HEK293 (cell line): ENCODE results near the gene LGALS1.
A peak's percentile ranks its signal among the peaks of the same experiment; 100 is the strongest.

ENCODE experiments used
- CTCF ChIA-PET: fragments of 350-600 bp; formaldehyde crosslinking; extraction: SDS; loops from one replicate; lab custom pipeline; 2021; ENCODE audit warnings: antibody characterized with exemption; lab: Yijun Ruan, JAX
- POLR2A ChIA-PET: fragments of 300-600 bp; formaldehyde crosslinking; extraction: SDS; loops from one replicate; lab custom pipeline; 2020; ENCODE audit warnings: antibody characterized with exemption, inconsistent platforms; lab: Yijun Ruan, JAX
- H3K27ac ChIP-seq: fragments of 200-500 bp; sonication (Bioruptor generic); 2 replicates; pipeline ENCODE4 v1.5.1; 2014; ENCODE audit warnings: low read depth, low read length, control low read depth, inconsistent platforms; ENCODE audit errors: extremely low read depth
- H3K36me3 ChIP-seq, 2 experiments: fragments of 200-500 bp in 1 of 2; sonication (Bioruptor generic) in 1 of 2; 1 replicate in 1 of 2; 2 replicates in 1 of 2; pipeline ENCODE4 v1.5.1; 2014 to 2017; ENCODE audit warnings: inconsistent platforms in 2 of 2, low read length in 2 of 2; ENCODE audit not compliant: control insufficient read depth in 2 of 2, insufficient read depth in 1 of 2
- H3K4me1 ChIP-seq: fragments of 200-500 bp; sonication (Bioruptor generic); 2 replicates; pipeline ENCODE4 v1.5.1; 2014; ENCODE audit warnings: mild to moderate bottlenecking, low read length, inconsistent platforms; ENCODE audit not compliant: control insufficient read depth, insufficient read depth
- H3K4me3 ChIP-seq: 2 replicates; pipeline ENCODE4 v1.5.1; 2011; ENCODE audit warnings: low read depth, mild to moderate bottlenecking, control low read depth, low read length, moderate library complexity
- H3K9me3 ChIP-seq: fragments of 200-500 bp; sonication (Bioruptor generic); 2 replicates; pipeline ENCODE4 v1.5.1; 2014; ENCODE audit warnings: low read depth, low read length, inconsistent platforms; ENCODE audit not compliant: control insufficient read depth, insufficient read depth
- GLIS1 ChIP-seq: fragments of 450-650 bp; formaldehyde crosslinking; IDR thresholded peaks from 2 replicates; pipeline ENCODE4 v1.5.1; 2016; ENCODE audit warnings: missing biosample characterization, missing genetic modification characterization
- IKZF3 ChIP-seq: fragments of 450-650 bp; IDR thresholded peaks from 2 replicates; pipeline ENCODE4 v1.5.0; 2018; ENCODE audit warnings: missing biosample characterization, mild to moderate bottlenecking, missing genetic modification characterization, moderate library complexity
- KLF1 ChIP-seq: fragments of 450-650 bp; formaldehyde crosslinking; IDR thresholded peaks from 2 replicates; pipeline ENCODE4 v1.5.1; 2016; ENCODE audit warnings: missing biosample characterization, missing genetic modification characterization
- KLF16 ChIP-seq: fragments of 450-650 bp; formaldehyde crosslinking; IDR thresholded peaks from 2 replicates; pipeline ENCODE4 v1.5.1; 2017; ENCODE audit warnings: missing biosample characterization, missing genetic modification characterization
- SP2 ChIP-seq: fragments of 450-650 bp; formaldehyde crosslinking; IDR thresholded peaks from 2 replicates; pipeline ENCODE4 v1.5.1; 2016; ENCODE audit warnings: missing biosample characterization, missing genetic modification characterization
- ZBTB1 ChIP-seq: fragments of 450-650 bp; formaldehyde crosslinking; IDR thresholded peaks from 2 replicates; pipeline ENCODE4 v1.5.1; 2016; ENCODE audit warnings: missing biosample characterization, missing genetic modification characterization
- ZBTB8A ChIP-seq: fragments of 450-650 bp; formaldehyde crosslinking; IDR thresholded peaks from 2 replicates; pipeline ENCODE4 v1.5.1; 2016; ENCODE audit warnings: missing biosample characterization, missing genetic modification characterization
- ZFHX2 ChIP-seq: fragments of 450-650 bp; formaldehyde crosslinking; conservative IDR thresholded peaks from 2 replicates; pipeline ENCODE4 v1.5.1; 2016; ENCODE audit warnings: missing biosample characterization, missing genetic modification characterization
- ZIC2 ChIP-seq: fragments of 450-650 bp; formaldehyde crosslinking; IDR thresholded peaks from 2 replicates; pipeline ENCODE4 v1.5.1; 2016; ENCODE audit warnings: missing biosample characterization, missing genetic modification characterization
- ZNF114 ChIP-seq: fragments of 450-650 bp; formaldehyde crosslinking; IDR thresholded peaks from 2 replicates; pipeline ENCODE4 v1.5.0; 2017; ENCODE audit warnings: missing biosample characterization, missing genetic modification characterization
- ZNF132 ChIP-seq: fragments of 450-650 bp; formaldehyde crosslinking; IDR thresholded peaks from 2 replicates; pipeline ENCODE4 v1.5.1; 2017; ENCODE audit warnings: missing biosample characterization, missing genetic modification characterization, borderline replicate concordance
- ZNF133 ChIP-seq: fragments of 450-650 bp; formaldehyde crosslinking; IDR thresholded peaks from 2 replicates; pipeline ENCODE4 v1.5.1; 2016; ENCODE audit warnings: missing biosample characterization, missing genetic modification characterization
- ZNF146 ChIP-seq: fragments of 450-650 bp; formaldehyde crosslinking; IDR thresholded peaks from 2 replicates; pipeline ENCODE4 v1.5.1; 2016; ENCODE audit warnings: missing biosample characterization, missing genetic modification characterization
- ZNF24 ChIP-seq: fragments of 450-650 bp; formaldehyde crosslinking; IDR thresholded peaks from 2 replicates; pipeline ENCODE4 v1.5.1; 2016; ENCODE audit warnings: missing biosample characterization, missing genetic modification characterization
- ZNF354C ChIP-seq: fragments of 450-650 bp; formaldehyde crosslinking; IDR thresholded peaks from 2 replicates; pipeline ENCODE4 v1.5.1; 2016; ENCODE audit warnings: missing biosample characterization, missing genetic modification characterization, low read depth, borderline replicate concordance
- ZNF404 ChIP-seq: fragments of 450-650 bp; formaldehyde crosslinking; IDR thresholded peaks from 2 replicates; pipeline ENCODE4 v1.5.1; 2017; ENCODE audit warnings: missing biosample characterization, missing genetic modification characterization
- ZNF596 ChIP-seq: fragments of 450-650 bp; IDR thresholded peaks from 2 replicates; pipeline ENCODE4 v1.5.0; 2018; ENCODE audit warnings: missing biosample characterization, mild to moderate bottlenecking, missing genetic modification characterization, moderate library complexity
- ZNF623 ChIP-seq: fragments of 450-650 bp; formaldehyde crosslinking; IDR thresholded peaks from 2 replicates; pipeline ENCODE4 v1.5.1; 2016; ENCODE audit warnings: missing biosample characterization, missing genetic modification characterization
- ZNF677 ChIP-seq: fragments of 450-650 bp; IDR thresholded peaks from 2 replicates; pipeline ENCODE4 v1.5.0; 2018; ENCODE audit warnings: missing biosample characterization, mild to moderate bottlenecking, missing genetic modification characterization, moderate library complexity
- TF ChIP-seq, protein P1 (sequence below): fragments of 450-650 bp; formaldehyde crosslinking; IDR thresholded peaks from 2 replicates; pipeline ENCODE4 v1.5.1; 2016; ENCODE audit warnings: missing biosample characterization, missing genetic modification characterization, borderline replicate concordance
- TF ChIP-seq, protein P2 (sequence below): fragments of 450-650 bp; formaldehyde crosslinking; IDR thresholded peaks from 2 replicates; pipeline ENCODE4; 2016; ENCODE audit warnings: missing biosample characterization, missing genetic modification characterization
- TF ChIP-seq, protein P3 (sequence below): fragments of 450-650 bp; formaldehyde crosslinking; IDR thresholded peaks from 2 replicates; pipeline ENCODE4 v1.5.1; 2016; ENCODE audit warnings: missing biosample characterization, missing genetic modification characterization
- TF ChIP-seq, protein P4 (sequence below): fragments of 450-650 bp; formaldehyde crosslinking; IDR thresholded peaks from 2 replicates; pipeline ENCODE4 v1.5.1; 2016; ENCODE audit warnings: missing biosample characterization, missing genetic modification characterization
- TF ChIP-seq, protein P5 (sequence below): fragments of 450-650 bp; formaldehyde crosslinking; IDR thresholded peaks from 2 replicates; pipeline ENCODE4 v1.5.1; 2016; ENCODE audit warnings: missing biosample characterization, missing genetic modification characterization

Gene LGALS1

DNA sequence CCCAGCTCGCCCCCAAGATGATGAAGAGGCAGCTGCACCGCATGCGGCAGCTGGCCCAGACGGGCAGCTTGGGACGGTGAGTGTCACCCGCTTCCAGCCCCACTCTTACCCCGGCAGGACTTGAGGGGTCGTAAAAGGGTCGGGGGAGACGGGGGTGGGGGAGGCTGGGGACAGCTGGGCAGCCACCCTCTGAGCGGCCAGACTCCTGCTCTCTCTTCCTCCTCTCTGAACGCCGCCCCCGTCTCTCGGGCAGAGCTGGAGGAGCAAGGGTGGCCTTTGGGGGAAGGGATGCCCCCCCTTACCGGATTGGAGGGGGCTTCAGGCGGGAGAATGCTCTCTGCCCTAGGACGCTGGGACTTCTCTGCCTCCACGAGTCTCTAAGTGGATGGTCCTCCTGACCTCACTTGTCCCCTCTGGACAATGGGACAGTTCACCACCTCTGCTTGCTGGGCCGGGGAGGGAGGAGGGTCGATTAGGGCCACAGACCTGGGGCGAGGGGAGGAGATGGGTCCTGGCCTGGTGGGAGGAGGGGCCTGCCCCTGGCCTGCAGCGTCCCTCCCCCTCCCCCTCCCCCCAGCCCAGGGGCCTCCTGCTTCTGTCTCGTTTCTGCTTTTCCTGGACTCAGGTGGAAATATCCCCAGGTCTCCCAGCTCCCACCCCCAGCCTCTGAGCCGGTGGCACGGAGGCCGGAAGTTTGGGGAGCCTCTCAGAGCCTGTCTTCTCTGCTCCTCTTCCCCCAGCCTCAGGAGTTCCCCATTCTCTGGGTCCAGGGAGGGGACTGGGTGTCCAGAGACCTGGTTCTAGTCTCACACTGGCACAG lies 35.5 kb upstream of the LGALS1 start (continued):
- TF ChIP-seq, protein P1, sequence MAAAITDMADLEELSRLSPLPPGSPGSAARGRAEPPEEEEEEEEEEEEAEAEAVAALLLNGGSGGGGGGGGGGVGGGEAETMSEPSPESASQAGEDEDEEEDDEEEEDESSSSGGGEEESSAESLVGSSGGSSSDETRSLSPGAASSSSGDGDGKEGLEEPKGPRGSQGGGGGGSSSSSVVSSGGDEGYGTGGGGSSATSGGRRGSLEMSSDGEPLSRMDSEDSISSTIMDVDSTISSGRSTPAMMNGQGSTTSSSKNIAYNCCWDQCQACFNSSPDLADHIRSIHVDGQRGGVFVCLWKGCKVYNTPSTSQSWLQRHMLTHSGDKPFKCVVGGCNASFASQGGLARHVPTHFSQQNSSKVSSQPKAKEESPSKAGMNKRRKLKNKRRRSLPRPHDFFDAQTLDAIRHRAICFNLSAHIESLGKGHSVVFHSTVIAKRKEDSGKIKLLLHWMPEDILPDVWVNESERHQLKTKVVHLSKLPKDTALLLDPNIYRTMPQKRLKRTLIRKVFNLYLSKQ (tag by site-specific recombination) = no peak
- TF ChIP-seq KLF16 (tag by site-specific recombination) (no peak), ZNF404 (tag by site-specific recombination) (no peak)
- TF ChIP-seq, protein P2, sequence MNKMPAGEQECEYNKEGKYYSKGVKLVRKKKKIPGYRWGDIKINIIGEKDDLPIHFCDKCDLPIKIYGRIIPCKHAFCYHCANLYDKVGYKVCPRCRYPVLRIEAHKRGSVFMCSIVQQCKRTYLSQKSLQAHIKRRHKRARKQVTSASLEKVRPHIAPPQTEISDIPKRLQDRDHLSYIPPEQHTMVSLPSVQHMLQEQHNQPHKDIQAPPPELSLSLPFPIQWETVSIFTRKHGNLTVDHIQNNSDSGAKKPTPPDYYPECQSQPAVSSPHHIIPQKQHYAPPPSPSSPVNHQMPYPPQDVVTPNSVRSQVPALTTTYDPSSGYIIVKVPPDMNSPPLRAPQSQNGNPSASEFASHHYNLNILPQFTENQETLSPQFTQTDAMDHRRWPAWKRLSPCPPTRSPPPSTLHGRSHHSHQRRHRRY = no peak

DNA sequence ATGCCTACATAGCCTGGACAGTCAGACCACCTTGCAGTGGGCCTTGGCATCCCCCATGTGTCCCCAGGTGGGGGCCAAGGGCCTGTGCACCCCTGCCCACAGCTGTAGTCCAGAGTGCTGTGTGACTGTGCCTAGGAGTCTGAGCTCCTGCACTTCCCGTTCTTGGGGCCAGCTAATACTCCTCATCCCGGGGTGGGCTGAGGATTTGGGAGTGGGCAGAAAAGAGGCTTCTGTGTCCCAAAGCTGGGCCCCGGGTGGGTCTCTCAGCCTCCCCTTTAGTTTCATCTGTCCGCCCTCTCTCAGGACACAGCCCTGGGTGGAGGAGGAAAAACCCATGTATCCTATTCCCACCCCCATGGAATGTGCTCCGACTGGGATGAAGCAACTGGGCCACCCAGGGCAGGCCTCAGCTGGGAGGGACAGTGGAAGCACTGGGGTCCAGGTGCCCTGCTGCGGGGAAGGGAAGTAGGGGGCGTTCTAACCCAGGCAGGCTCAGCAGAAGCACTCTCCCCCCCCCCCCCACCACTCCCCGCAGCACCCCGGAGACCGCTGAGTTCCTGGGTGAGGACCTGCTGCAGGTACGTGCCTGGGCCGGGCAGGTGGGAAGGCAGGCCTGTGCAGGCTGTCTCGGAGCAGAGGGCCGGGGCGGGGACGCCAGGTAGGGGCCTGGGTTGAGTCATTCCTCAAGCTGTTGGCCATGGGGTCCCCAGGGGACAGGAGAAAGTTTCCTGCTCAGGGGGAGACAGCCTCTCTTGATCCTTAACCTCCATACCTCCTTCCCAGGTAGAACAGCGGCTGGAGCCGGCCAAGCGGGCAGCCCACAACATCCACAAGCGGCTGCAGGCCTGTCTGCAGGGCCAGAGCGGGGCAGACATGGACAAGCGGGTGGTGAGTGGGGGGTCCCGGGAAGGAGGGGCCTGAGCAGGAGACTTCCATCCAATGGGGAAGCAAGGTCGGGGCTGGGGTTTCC lies 34.6 kb upstream of the LGALS1 start:
- Histone ChIP-seq H3K4me3 (peak overlapping the region; percentile 58), H3K9me3 (no peaks in the 10 kb centered on the region), H3K27ac (0 out of 2 replicates have a peak overlapping the region, but pooled peaks have one; percentile 24), H3K36me3 (peaks cover 0 to 49% of the 10 kb centered on the region in 2 experiments; a peak in 2 of 3 replicates), H3K4me1 (peaks cover 8% of the 10 kb centered on the region; the same call in 1 of the 2 replicates)
- 0 out of 2 replicates have a peak, but pooled peaks have one; percentile 8 for TF ChIP-seq ZFHX2 (tag by site-specific recombination)
- TF ChIP-seq ZNF623 (tag by site-specific recombination) = no peak
- no peak for TF ChIP-seq ZBTB8A
- peak; percentile 90 for TF ChIP-seq IKZF3 (tag by site-specific recombination)
- no peak for TF ChIP-seq ZNF596
- no peak for TF ChIP-seq ZNF677 (tag by site-specific recombination)
- TF ChIP-seq, protein P3, sequence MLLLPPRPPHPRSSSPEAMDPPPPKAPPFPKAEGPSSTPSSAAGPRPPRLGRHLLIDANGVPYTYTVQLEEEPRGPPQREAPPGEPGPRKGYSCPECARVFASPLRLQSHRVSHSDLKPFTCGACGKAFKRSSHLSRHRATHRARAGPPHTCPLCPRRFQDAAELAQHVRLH (tag by site-specific recombination) = no peak
- TF ChIP-seq ZBTB1 (tag by site-specific recombination) = no peak
- TF ChIP-seq ZNF133 (tag by site-specific recombination) = no peak
- TF ChIP-seq ZNF132 = no peak
- peak; percentile 6; the same call in 1 of the 2 replicates for TF ChIP-seq SP2
- TF ChIP-seq ZNF146 = no peak
- no peak for TF ChIP-seq ZNF114
- peak; percentile 15; the same call in 1 of the 2 replicates for TF ChIP-seq ZIC2 (tag by site-specific recombination)
- TF ChIP-seq, protein P4, sequence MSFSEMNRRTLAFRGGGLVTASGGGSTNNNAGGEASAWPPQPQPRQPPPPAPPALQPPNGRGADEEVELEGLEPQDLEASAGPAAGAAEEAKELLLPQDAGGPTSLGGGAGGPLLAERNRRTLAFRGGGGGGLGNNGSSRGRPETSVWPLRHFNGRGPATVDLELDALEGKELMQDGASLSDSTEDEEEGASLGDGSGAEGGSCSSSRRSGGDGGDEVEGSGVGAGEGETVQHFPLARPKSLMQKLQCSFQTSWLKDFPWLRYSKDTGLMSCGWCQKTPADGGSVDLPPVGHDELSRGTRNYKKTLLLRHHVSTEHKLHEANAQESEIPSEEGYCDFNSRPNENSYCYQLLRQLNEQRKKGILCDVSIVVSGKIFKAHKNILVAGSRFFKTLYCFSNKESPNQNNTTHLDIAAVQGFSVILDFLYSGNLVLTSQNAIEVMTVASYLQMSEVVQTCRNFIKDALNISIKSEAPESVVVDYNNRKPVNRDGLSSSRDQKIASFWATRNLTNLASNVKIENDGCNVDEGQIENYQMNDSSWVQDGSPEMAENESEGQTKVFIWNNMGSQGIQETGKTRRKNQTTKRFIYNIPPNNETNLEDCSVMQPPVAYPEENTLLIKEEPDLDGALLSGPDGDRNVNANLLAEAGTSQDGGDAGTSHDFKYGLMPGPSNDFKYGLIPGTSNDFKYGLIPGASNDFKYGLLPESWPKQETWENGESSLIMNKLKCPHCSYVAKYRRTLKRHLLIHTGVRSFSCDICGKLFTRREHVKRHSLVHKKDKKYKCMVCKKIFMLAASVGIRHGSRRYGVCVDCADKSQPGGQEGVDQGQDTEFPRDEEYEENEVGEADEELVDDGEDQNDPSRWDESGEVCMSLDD (tag by site-specific recombination) = no peak
- TF ChIP-seq, protein P5, sequence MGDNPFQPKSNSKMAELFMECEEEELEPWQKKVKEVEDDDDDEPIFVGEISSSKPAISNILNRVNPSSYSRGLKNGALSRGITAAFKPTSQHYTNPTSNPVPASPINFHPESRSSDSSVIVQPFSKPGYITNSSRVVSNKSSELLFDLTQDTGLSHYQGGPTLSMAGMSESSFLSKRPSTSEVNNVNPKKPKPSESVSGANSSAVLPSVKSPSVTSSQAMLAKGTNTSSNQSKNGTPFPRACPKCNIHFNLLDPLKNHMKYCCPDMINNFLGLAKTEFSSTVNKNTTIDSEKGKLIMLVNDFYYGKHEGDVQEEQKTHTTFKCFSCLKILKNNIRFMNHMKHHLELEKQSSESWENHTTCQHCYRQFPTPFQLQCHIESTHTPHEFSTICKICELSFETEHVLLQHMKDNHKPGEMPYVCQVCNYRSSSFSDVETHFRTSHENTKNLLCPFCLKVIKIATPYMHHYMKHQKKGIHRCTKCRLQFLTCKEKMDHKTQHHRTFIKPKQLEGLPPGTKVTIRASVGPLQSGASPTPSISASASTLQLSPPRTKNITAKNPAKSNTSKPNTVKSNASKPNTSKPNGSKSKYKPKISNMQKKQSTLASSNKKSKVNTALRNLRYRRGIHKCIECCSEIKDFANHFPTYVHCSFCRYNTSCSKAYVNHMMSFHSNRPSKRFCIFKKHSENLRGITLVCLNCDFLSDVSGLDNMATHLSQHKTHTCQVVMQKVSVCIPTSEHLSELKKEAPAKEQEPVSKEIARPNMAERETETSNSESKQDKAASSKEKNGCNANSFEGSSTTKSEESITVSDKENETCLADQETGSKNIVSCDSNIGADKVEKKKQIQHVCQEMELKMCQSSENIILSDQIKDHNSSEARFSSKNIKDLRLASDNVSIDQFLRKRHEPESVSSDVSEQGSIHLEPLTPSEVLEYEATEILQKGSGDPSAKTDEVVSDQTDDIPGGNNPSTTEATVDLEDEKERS (tag by site-specific recombination) = no peak
- 0 out of 2 replicates have a peak, but pooled peaks have one; percentile 21 for TF ChIP-seq KLF1
- no peak for TF ChIP-seq GLIS1 (tag by site-specific recombination)
- TF ChIP-seq ZNF24 = no peak
- TF ChIP-seq ZNF354C = no peak
- ChIA-PET POLR2A (interaction anchor here (0.6 to 11.0 kb wide), 4 partner anchors 18 to 45 kb away, joined by 5 to 85 read pairs (median 48); partner anchors contain the start of genes NOL12 and PDXP), CTCF (interaction anchor here (0.7 to 17.0 kb wide), 9 partner anchors 10 to 1125 kb away, joined by 3 to 353 read pairs (median 7); partner anchors contain the start of genes GGA1, LGALS1, NOL12 and PDXP)
